Measurements from ENCODE around the gene GIPC3.
"Not testable (repeated sequence)": the region's sequence is repeated elsewhere in the genome, so short reads cannot be mapped to it uniquely, and the experiment has no call there.

GIPC3 gene

DNA sequence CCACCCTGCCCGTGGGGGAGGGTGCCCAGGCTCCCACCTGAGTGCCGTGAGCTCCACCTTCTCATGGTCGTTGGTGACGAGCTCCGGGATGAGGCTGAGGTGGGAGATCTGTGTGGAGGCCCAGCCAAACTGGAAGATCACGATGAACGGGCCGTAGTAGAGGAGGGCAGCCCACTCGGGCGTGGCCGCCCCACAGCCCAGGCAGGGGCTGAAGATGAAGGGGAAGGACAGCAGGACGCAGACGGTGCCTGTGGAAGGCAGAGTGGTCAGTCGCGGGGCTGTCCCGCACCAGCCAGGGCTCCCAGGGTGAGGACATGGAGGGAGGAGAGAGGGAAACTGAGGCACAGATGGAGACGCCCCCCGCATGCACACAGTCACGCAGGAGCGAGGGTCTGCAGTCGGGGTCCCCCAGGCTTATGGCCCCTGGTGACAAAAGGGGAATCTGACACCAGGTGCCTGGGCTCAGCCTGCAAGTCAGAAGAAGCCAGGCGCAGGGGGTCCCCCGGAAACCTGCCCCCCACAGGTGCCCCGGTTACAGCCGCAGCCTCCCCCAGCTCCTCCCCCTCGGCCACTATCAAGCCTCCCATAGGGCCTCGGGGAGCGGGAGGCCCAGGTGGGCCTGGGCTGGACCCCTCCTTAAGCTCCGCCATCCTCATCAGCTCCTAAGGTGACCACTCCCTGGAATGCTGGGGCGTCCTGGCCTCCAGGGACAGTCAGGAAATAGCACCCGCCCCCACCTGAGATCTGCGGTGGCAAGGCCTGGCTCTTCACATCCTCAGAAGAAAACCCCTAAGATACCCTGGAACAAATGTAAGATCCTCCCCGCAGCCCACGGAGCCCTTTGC, 34.1 kb upstream of the GIPC3 start:
- no peak for DNase-seq

DNA sequence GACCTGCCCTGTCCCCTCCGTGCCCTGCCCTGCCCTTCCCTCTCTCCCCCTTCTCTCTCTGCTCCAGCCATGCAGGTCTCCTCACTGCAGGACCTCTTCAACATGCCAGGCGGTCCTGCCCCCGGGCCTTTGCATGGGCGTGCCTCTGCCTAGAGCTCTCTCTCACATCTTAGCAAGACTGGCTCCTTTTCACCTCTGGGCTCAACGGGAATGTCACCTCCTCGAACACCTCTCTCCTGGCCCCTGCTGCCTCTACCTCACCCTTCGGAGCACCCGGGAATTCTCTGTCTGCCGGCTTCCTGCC, 33.5 kb upstream of the GIPC3 start:
- DNase-seq: no peak

DNA sequence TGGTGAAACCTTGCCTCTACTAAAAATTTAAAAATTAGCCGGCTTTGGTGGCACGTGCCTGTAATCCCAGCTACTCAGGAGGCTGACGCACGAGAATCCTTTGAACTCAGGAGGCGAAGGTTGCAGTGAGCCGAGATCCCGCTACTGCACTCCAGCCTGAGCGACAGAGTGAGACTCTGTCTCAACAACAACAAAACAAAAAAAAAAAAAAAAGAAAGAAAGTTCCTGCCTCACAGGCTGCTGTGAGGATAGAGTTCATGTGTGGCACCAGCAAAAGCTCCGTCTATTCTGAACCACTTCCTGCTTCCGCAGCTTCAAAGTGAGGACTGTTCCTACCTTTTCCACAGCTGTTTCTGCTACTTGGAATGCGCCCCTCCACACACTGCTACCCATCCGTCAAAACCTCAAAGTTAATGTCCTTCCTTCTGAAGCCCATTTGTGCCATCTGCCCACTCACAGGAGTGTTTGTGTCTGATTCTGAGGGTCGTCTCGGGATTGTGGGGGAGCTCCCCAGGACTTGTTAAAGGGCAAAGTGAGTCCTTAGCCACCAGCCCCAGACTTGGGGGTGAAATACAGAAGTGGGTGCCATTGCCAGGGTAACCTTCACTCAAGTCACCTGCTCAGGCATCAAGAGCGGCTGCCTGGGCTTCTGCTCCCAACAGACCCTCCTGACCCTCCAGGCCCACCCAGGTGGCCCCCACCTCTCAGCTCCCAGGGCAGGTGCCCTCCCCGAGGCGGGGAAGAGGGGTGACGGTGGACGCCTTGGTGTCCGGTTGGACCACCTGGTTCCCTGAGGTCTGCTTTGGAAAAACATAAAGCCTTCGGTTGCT, 30.8 kb upstream of the GIPC3 start:
- no peak for DNase-seq

DNA sequence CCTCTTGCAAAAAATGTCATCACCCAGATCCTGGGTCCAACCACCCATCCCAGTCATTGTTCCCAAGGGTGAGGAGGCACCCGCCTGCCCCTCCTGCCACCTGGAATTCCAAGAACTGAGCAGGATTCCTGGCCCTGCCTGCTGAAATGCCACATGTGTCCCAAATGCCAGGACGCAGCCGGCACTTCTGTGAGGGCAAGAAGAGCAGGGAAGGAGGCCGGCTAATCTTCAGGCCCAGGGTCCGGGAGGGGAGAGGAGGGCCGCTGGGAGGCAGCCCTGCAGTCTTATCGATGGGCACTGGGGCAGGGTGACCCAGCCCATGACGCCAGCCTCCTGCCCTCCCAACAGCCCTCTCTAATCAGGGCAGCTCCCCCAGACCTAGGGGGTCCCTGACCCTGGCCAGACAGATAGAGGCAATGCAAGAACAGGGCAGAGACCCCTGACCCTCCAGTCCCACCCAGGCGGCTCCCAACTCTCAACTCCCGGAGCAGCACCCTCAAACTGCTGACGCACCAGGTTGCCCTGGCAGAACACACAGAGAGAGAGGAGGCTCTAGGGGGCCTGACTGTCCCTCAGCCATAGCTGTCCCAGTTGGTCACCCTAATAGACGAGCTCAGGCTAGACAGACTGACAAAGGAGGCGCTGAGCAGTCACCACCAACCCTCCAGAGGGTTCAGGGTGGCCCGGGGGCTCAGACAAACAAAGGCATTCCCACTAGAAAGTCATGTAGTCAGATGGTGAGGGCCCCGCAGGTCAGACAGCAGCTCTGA, 29.4 kb upstream of the GIPC3 start:
- no peak for DNase-seq

DNA sequence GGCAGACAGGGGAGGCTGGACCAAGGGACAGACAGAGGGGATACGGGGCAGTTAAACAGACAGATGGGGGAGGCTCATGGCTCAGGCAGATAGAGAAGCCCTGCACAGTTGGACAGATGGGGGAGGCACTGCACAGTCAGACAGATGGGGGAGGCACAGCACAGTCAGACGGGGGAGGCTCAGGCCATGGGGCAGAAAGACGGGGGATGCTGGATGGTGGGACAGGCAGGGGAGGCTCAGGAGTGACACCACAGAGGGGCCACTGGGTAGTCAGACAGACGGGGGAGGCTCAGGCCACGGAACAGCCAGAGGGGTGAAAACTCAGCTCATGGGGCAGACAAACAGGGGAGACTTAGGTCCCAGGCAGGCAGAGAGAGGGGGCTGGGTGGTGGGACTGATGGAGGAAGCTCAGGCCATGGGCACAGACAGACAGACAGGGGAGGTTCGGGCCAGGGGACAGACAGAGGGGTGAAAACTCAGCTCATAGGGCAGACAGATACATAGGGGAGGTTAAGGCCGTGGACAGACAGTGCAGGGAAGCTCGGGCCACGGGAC, 28.8 kb upstream of the GIPC3 start:
- no peak for DNase-seq

DNA sequence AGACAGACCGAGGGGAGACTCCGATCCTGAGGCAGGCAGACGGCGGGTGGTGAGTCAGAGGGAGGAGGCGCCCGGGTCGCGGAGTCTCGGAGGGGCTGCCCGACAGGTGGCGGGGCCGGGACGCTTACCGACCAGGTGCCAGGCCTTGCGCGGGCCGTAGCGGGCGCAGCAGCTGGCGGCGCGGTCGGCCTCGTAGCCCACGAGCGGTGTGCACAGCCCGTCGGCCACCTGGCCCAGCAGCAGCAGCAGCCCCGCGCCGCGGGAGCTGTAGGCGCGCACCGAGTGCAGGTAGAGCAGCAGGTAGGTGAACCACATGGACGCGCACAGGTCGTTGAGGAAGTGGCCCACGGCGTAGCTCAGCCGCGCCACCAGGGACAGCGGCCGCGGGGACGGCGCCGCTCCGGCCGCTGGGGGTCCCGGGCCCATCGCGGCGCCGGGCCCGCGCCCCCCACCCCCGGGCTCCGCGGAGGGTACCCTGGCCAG, 28.3 kb upstream of the GIPC3 start:
- no peak for DNase-seq

DNA sequence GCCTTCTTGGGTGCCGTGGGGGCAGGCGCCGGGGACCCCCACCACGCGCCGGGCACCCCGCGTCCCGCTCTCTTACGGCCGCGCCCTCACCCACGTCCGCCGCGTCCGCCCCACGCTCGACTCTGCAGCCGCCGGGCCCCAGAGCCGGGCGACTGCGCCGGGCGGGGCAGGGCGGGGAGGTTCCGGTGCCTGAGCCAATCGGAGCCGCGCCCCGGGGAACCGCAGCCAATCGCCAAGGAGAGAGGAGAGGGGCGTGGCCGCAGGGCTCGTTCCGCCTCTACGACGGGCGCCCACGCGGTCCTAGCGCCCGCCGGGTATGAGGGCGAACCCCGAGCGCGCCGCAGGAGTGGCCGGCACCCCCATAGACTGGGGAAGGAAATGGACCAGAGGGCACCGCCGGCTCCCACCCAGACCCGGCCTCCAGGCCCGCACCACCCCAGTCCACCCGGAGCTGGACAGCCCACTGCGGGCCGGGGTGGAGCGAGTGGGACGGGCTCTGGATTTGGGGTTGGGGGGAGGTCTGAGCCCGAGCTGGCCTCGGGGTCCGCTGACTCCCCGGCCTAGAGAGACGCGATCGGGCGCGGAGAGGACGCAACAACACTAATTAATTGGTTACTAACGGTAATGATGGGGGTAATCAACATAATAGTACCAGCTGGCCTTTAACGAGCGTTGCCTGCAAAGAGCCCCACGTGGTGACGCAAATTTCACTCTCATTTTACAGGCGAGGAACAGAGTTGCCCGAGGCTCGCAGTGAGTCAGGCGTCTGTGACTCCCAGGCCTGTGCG, 27.6 kb upstream of the GIPC3 start, which contains the start of gene MFSD12:
Gene MFSD12, minus strand, starts transcription at position 126 of the 788 bp plus-strand sequence. CDS start 183 bp downstream, outside the sequence.
- peak; percentile 91 for DNase-seq

DNA sequence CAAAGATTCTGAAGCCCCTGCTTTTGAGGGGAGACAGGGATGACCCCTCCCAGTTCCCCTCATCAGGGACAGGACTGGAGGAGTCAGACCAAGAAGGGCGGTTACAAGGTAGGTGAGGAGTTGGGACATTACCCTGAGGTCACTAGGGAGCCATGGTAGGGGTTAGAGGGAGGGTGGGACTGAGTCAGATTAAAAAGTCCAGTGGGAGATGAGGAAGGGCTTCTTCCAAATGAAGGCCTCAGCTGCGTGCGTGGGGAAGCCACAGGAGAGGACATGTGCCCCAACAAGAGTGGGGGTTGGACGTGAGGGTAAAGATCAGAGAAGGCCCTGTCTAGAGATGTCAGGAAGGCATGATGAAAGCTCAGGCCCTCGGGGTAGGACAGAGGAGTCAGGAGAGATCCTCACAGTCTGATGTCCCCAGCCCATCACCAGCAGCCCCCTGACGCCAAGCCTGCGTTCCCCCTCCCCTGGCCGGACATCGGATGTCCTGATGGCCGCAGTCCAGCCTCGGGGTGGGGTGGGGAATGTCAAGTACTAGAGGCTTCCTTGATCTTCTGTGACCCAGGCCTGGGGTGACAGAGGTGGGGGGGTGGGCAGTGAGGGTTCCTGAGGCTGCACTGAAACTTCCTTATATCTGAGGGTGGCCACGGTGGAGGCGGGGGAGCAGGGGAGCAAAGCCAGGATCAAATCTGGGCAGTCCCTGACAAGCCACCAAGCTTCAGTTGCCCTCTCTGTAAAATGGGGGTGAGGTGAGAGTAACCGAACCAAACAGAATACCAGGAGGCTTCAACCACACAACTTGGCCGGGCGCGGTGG, 21.4 kb upstream of the GIPC3 start:
- DNase-seq: no peak

DNA sequence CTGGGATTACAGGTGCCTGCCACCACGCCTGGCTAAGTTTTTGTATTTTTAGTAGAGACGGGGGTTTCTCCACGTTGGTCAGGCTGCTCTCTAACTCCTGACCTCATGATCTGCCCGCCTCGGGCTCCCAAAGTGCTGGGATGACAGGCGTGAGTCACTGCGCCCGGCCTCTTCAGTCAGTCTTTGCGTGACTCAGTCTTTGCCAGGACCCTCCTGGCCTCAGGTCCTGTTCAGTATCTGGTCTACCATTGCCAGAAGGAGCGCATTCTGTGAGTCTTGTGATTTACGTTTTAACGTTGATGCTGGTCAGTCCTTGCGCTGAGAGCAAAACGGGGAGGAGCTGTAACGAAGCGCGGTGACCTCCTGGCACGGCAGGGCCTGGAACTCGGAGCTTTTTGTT, 20.1 kb upstream of the GIPC3 start:
- DNase-seq: no peak

DNA sequence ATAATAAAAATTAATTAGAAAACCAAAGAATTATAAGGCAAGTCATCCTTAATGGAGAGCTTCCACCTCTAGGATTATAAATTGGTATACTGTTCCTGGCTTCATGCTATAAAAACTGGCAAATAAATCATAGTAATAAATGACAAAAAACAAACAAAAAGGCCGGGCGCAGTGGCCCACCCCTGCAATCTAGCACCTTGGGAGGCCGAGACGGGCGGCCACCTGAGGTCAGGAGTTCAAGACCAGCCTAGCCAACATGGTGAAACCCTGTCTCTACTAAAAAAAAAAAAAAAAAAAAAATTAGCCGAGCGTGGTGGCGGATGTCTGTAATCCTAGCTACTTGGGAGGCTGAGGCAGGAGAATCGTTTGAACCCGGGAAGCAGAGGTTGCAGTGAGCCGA, 15.2 kb upstream of the GIPC3 start:
- not testable (repeated sequence) for DNase-seq

DNA sequence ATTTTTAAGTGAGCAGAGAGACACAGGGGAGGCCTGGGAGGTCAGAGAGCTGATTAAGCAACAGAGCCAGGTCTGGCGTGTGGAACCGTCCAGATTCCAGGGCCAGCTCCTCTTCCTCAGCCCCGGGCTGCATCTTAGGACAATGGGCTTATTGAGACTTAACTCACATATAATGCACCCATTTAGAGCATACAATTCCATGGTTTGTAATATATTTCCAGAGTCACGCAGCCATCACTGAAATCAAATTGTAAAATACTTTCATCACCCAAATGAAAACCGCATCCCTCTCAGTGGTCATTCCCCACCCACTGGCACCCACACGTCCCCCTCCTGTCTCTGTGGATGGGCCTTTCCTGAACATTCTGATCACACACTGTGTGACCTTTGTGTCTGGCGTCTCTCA, 14.7 kb upstream of the GIPC3 start:
- DNase-seq: no peak

DNA sequence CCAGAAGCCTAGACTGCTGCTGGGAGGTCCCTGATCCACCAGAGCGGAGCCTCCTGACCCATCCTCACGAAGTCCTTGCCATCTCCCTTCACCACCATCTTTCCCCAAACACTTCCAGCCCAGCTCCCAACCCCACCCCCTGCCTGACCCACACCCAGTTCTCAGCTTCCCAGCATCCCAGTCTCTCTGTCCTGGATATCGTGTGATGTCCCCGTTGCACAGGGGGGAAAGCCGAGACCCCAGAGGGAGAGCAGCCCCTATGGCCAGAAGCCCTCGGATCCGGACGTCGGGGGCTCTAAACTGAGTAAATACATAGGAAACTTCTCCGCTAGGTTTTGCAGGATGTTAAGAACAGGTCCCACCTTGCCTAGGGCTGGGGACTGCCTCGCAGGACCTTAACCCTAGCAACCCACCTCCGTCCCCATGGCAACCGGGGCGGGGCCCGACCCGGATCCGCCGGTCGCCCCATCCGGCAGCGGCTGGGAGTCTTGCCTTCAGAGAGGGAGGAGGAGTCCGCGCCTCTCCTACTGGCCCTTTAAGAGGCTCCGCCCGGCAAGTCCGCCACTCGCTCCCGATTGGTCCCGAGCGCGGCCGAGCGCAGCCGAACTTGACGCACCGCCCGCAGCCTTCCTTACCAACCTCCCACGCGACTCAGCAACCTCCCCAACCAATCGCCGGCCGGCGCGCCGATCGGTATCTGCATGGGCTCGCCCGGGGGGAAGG, 13.0 kb upstream of the GIPC3 start:
- DNase-seq: peak; percentile 100

DNA sequence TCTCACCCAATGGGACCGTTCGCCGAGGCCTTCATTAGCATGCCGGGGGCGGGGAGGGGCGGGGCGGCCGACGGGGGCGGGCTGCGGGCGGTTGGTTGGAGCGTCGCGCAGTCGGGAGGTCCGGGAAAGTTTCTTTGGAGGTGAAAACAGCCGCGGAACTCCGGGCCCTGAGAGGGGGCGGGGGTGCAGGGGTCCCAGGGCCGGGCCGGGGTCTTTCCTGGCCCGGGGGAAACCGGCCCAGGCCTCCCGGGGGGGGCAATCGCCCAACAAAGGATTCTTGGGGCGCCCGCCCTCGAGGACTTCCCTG, 12.5 kb upstream of the GIPC3 start, which contains the start of gene HMG20B:
Gene HMG20B, plus strand, starts transcription at position 90 of the 307 bp plus-strand sequence. CDS start 366 bp downstream, outside the sequence.
- DNase-seq: no peak

DNA sequence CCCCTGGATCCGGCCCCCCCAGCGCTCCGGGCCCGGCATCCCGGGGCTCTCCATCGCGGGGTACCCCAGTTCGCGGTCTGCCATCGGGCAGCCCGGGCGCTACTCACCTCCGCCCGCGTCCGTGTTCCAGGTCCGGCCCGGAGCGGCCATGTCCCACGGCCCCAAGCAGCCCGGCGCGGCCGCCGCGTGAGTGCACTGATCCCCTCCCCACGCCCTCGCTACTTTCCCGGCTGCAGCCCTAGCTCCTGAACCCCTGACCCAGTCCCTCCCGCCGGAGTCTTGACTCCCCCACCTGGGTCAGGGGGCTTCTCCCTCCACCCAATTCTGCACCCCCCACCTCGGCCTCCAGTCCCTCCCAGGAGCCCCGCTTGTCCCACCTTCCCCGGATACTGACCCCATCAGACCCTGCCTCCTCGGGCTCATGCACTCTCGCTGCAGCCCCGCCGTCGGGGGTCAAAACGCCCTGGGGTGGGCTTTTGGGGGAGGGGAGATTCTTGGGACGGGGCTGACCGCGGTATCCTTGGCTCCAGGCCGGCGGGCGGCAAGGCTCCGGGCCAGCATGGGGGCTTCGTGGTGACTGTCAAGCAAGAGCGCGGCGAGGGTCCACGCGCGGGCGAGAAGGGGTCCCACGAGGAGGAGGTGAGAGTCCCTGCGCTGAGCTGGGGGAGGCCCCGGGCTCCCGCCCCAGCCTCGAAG, 12.0 kb upstream of the GIPC3 start:
- DNase-seq: no peak

DNA sequence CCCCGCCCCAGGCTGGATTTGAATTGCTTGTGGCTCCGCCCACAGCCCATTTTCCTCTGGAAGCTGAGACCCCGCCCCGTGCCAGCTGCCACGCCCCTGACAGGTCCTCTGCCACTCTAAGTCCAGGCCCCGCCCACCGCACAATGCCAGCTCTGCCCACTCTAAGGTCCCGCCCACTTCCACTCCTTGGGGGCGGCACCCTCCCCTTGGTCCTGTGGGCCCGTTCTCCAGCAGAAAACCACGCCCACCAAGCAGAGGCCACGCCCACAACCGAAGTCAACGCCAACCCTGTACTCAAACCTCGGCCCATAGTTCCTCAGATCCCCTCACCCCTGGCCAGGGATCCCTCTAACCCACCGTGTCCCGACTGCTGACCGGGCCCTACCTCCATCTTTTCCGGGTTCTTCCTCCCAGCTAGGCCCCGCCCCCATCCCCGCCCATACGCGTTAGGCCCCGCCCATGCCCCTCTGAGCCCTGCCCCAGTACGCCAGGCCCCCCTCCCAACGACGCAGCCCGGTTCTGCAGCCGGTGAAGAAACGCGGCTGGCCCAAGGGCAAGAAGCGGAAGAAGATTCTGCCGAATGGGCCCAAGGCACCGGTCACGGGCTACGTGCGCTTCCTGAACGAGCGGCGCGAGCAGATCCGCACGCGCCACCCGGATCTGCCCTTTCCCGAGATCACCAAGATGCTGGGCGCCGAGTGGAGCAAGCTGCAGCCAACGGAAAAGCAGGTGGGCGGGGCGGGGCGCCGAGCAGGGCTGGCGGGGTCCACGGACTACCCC, 11.2 kb upstream of the GIPC3 start:
- peak; percentile 89 for DNase-seq

DNA sequence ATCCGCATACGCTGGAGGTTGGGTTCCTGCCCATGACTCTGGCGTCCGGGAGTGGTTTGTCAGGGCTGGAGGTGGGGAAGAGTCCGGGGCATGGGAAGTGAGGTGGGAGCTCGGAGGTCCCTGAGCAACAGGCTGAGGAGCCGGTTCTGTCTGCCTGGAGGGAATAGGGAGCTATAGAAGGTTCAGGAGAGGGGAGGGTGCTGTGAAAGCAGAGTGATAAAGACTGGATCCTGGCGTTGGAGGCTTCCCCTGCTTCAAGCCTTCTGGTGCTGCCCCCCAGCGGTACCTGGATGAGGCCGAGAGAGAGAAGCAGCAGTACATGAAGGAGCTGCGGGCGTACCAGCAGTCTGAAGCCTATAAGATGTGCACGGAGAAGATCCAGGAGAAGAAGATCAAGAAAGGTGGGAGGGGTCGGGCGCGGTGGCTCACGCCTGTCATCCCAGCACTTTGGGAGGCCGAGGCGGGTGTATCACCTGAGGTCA, 10.0 kb upstream of the GIPC3 start:
- DNase-seq: no peak

DNA sequence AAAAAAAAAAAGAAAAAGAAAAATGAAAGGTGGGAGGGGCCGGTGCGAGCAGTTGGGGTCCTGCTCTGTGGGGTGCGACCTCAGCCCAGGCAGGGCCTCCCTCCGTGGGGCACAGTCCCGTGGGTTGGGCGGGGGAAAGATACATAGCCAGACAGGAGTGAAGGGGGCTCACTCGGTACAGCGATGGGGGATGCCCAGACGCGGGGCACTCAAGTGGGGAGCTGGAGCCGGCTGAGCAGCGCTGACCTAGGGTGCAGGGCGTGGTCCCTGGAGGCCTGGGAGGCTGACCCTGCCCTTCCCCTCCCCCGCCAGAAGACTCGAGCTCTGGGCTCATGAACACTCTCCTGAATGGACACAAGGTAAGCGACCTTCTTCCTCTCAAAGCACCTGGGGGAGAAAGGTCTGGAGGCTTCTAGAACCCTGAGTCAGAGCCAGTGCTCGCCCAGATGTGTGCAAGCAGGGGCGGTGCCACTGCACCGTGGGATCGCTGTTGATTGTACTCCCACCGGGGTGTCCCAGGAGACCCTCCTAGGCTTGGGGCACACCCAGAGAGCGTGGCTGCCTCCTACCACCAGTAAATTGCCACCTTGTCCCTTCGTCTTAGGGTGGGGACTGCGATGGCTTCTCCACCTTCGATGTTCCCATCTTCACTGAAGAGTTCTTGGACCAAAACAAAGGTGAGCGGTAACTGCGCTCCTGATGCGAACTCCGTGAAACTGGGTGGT, 9.2 kb upstream of the GIPC3 start:
- DNase-seq: no peak
